ENCODE measurements around the gene GABRB1.

GABRB1 gene

GRCh38 chr4:47160095-47160494 is 128.7 kb downstream of the GABRB1 start:
- Histone ChIP-seq H3K9me3 (ENCODE audit: insufficient read depth, low read depth, low read length) (no peaks in the 10 kb centered on the region), H3K18ac (ENCODE audit: low read length) (no peak overlapping the region), H4K91ac (ENCODE audit: low read depth, low read length) (no peak overlapping the region), H2AFZ (ENCODE audit: insufficient read depth, low read length, poor library complexity) (no peak overlapping the region), H4K12ac (ENCODE audit: low read depth, low read length) (no peak overlapping the region), H3K36me3 (ENCODE audit: control insufficient read depth in 1 of 2, insufficient read depth in 2 of 2, low read length in 2 of 2) (no peaks in the 10 kb centered on the region), H3K4me1 (ENCODE audit: control insufficient read depth in 1 of 2, insufficient read depth in 2 of 2, low read length in 2 of 2) (no peaks in the 10 kb centered on the region), H3K27ac (ENCODE audit: low read depth, low read length) (no peak overlapping the region), H3K4me2 (ENCODE audit: low read length) (no peak overlapping the region), H3K79me2 (ENCODE audit: control insufficient read depth, insufficient read depth, low read length, poor library complexity) (no peaks in the 10 kb centered on the region), H3K9ac (ENCODE audit: low read length) (no peak overlapping the region), H2BK120ac (ENCODE audit: insufficient read depth, low read length, poor library complexity) (no peak overlapping the region), H3K23ac (ENCODE audit: low read length) (no peak overlapping the region), H3K79me1 (ENCODE audit: low read length) (no peaks in the 10 kb centered on the region), H4K8ac (ENCODE audit: low read depth, low read length) (no peak overlapping the region), H3K14ac (ENCODE audit: low read length) (no peak overlapping the region), H3K4me3 (ENCODE audit: low read depth, low read length) (no peak overlapping the region), H3K27me3 (ENCODE audit: insufficient read depth, low read length) (no peaks in the 10 kb centered on the region), H2AK5ac (ENCODE audit: low read length) (no peak overlapping the region), H2BK5ac (ENCODE audit: low read depth, low read length, poor library complexity) (no peak overlapping the region), H2BK12ac (ENCODE audit: low read length) (no peak overlapping the region), H3K4ac (ENCODE audit: low read depth, low read length) (no peak overlapping the region)
- no CpG with 5 or more reads among the region's 3 CpGs for WGBS (ENCODE audit: extremely low coverage, insufficient coverage, insufficient read length)
- DNase-seq: no peak

GRCh38 chr4:47167081-47168035 is 136.0 kb downstream of the GABRB1 start:
- no peak overlapping the region for H3K27ac ChIP-seq (ENCODE audit: low read depth, low read length)
- H2BK12ac ChIP-seq (ENCODE audit: low read length): no peak overlapping the region
- H3K79me2 ChIP-seq (ENCODE audit: control insufficient read depth, insufficient read depth, low read length, poor library complexity): no peaks in the 10 kb centered on the region
- H3K27me3 ChIP-seq (ENCODE audit: insufficient read depth, low read length): no peaks in the 10 kb centered on the region
- no peaks in the 10 kb centered on the region for H3K9me3 ChIP-seq (ENCODE audit: insufficient read depth, low read depth, low read length)
- H3K4me1 ChIP-seq (ENCODE audit: control insufficient read depth in 1 of 2, insufficient read depth in 2 of 2, low read length in 2 of 2): no peaks in the 10 kb centered on the region
- no peak overlapping the region for H2AK5ac ChIP-seq (ENCODE audit: low read length)
- H3K18ac ChIP-seq (ENCODE audit: low read length): no peak overlapping the region
- no peak overlapping the region for H3K9ac ChIP-seq (ENCODE audit: low read length)
- H2BK5ac ChIP-seq (ENCODE audit: low read depth, low read length, poor library complexity): no peak overlapping the region
- no peak for DNase-seq
- H3K79me1 ChIP-seq (ENCODE audit: low read length): no peaks in the 10 kb centered on the region
- H3K14ac ChIP-seq (ENCODE audit: low read length): no peak overlapping the region
- H3K36me3 ChIP-seq (ENCODE audit: control insufficient read depth in 1 of 2, insufficient read depth in 2 of 2, low read length in 2 of 2): no peaks in the 10 kb centered on the region
- no peak overlapping the region for H2BK120ac ChIP-seq (ENCODE audit: insufficient read depth, low read length, poor library complexity)
- no peak overlapping the region for H3K4me2 ChIP-seq (ENCODE audit: low read length)
- H2AFZ ChIP-seq (ENCODE audit: insufficient read depth, low read length, poor library complexity): no peak overlapping the region
- H4K8ac ChIP-seq (ENCODE audit: low read depth, low read length): no peak overlapping the region
- H4K12ac ChIP-seq (ENCODE audit: low read depth, low read length): no peak overlapping the region
- H3K23ac ChIP-seq (ENCODE audit: low read length): no peak overlapping the region
- no CpG with 5 or more reads among the region's 5 CpGs for WGBS (ENCODE audit: extremely low coverage, insufficient coverage, insufficient read length)
- H4K91ac ChIP-seq (ENCODE audit: low read depth, low read length): no peak overlapping the region
- H3K4ac ChIP-seq (ENCODE audit: low read depth, low read length): no peak overlapping the region
- H3K4me3 ChIP-seq (ENCODE audit: low read depth, low read length): no peak overlapping the region

- H3K18ac ChIP-seq (ENCODE audit: low read length): no peak overlapping the region
- no peak overlapping the region for H2BK120ac ChIP-seq (ENCODE audit: insufficient read depth, low read length, poor library complexity)
- no peak overlapping the region for H3K4me2 ChIP-seq (ENCODE audit: low read length)
- H4K12ac ChIP-seq (ENCODE audit: low read depth, low read length): no peak overlapping the region
- H3K9ac ChIP-seq (ENCODE audit: low read length): no peak overlapping the region
- H3K23ac ChIP-seq (ENCODE audit: low read length): no peak overlapping the region
- no peak overlapping the region for H3K4ac ChIP-seq (ENCODE audit: low read depth, low read length)
- no peak overlapping the region for H4K91ac ChIP-seq (ENCODE audit: low read depth, low read length)
- WGBS (ENCODE audit: extremely low coverage, insufficient coverage, insufficient read length): 100% methylated on average over 2 of the region's 5 CpGs
- DNase-seq: no peak
- H2BK12ac ChIP-seq (ENCODE audit: low read length): no peak overlapping the region
- H4K8ac ChIP-seq (ENCODE audit: low read depth, low read length): no peak overlapping the region
- H3K14ac ChIP-seq (ENCODE audit: low read length): no peak overlapping the region
- H3K4me3 ChIP-seq (ENCODE audit: low read depth, low read length): no peak overlapping the region
- H3K27me3 ChIP-seq (ENCODE audit: insufficient read depth, low read length): no peaks in the 10 kb centered on the region
- no peaks in the 10 kb centered on the region for H3K79me2 ChIP-seq (ENCODE audit: control insufficient read depth, insufficient read depth, low read length, poor library complexity)
- H2BK5ac ChIP-seq (ENCODE audit: low read depth, low read length, poor library complexity): no peak overlapping the region
- H3K27ac ChIP-seq (ENCODE audit: low read depth, low read length): no peak overlapping the region
- H3K9me3 ChIP-seq (ENCODE audit: insufficient read depth, low read depth, low read length): no peaks in the 10 kb centered on the region
- no peaks in the 10 kb centered on the region for H3K4me1 ChIP-seq (ENCODE audit: control insufficient read depth in 1 of 2, insufficient read depth in 2 of 2, low read length in 2 of 2)
- H2AK5ac ChIP-seq (ENCODE audit: low read length): no peak overlapping the region
- H2AFZ ChIP-seq (ENCODE audit: insufficient read depth, low read length, poor library complexity): no peak overlapping the region
- no peaks in the 10 kb centered on the region for H3K79me1 ChIP-seq (ENCODE audit: low read length)
- no peaks in the 10 kb centered on the region for H3K36me3 ChIP-seq (ENCODE audit: control insufficient read depth in 1 of 2, insufficient read depth in 2 of 2, low read length in 2 of 2)
Observed at GRCh38 chr4:47184083-47184482, 152.7 kb downstream of the GABRB1 start.

- no peak overlapping the region for H3K4me3 ChIP-seq (ENCODE audit: low read depth, low read length)
- H4K12ac ChIP-seq (ENCODE audit: low read depth, low read length): no peak overlapping the region
- no peak overlapping the region for H3K14ac ChIP-seq (ENCODE audit: low read length)
- H3K4ac ChIP-seq (ENCODE audit: low read depth, low read length): no peak overlapping the region
- H3K27me3 ChIP-seq (ENCODE audit: insufficient read depth, low read length): no peaks in the 10 kb centered on the region
- no peak overlapping the region for H2BK12ac ChIP-seq (ENCODE audit: low read length)
- no peaks in the 10 kb centered on the region for H3K9me3 ChIP-seq (ENCODE audit: insufficient read depth, low read depth, low read length)
- no peak overlapping the region for H4K91ac ChIP-seq (ENCODE audit: low read depth, low read length)
- no CpG with 5 or more reads among the region's 3 CpGs for WGBS (ENCODE audit: extremely low coverage, insufficient coverage, insufficient read length)
- H4K8ac ChIP-seq (ENCODE audit: low read depth, low read length): no peak overlapping the region
- H2BK5ac ChIP-seq (ENCODE audit: low read depth, low read length, poor library complexity): no peak overlapping the region
- no peaks in the 10 kb centered on the region for H3K79me2 ChIP-seq (ENCODE audit: control insufficient read depth, insufficient read depth, low read length, poor library complexity)
- no peak overlapping the region for H3K23ac ChIP-seq (ENCODE audit: low read length)
- H2AK5ac ChIP-seq (ENCODE audit: low read length): no peak overlapping the region
- no peaks in the 10 kb centered on the region for H3K36me3 ChIP-seq (ENCODE audit: control insufficient read depth in 1 of 2, insufficient read depth in 2 of 2, low read length in 2 of 2)
- H2BK120ac ChIP-seq (ENCODE audit: insufficient read depth, low read length, poor library complexity): no peak overlapping the region
- DNase-seq: no peak
- H3K4me2 ChIP-seq (ENCODE audit: low read length): no peak overlapping the region
- H3K18ac ChIP-seq (ENCODE audit: low read length): no peak overlapping the region
- no peak overlapping the region for H2AFZ ChIP-seq (ENCODE audit: insufficient read depth, low read length, poor library complexity)
- H3K4me1 ChIP-seq (ENCODE audit: control insufficient read depth in 1 of 2, insufficient read depth in 2 of 2, low read length in 2 of 2): no peaks in the 10 kb centered on the region
- no peaks in the 10 kb centered on the region for H3K79me1 ChIP-seq (ENCODE audit: low read length)
- H3K9ac ChIP-seq (ENCODE audit: low read length): no peak overlapping the region
- H3K27ac ChIP-seq (ENCODE audit: low read depth, low read length): no peak overlapping the region
Observed at GRCh38 chr4:47185761-47186160, 154.4 kb downstream of the GABRB1 start.
